CD4-positive, alpha-beta T cell (primary cell): Measurements from ENCODE around the gene CHORDC1. TPM values are rescaled to one million over a fixed set of nuclear protein-coding genes. Genes with fewer than 3 reads are reported as not detected.

Source experiments
- ATAC-seq: fragments of 200-7000 bp; cut with Tn5 transposase; one replicate; pipeline ENCODE4 v1.10.0; 2022; ENCODE audit warnings: mild to moderate bottlenecking; ENCODE audit not compliant: poor library complexity
- CTCF ChIA-PET: fragments of 350-600 bp; sonication (Branson Sonifier 250); formaldehyde crosslinking; loops from one replicate; lab custom pipeline; 2021; ENCODE audit warnings: antibody characterized with exemption, inconsistent platforms; lab: Charles Lee
- POLR2A ChIA-PET: fragments of 350-600 bp; sonication (Branson Sonifier 250); formaldehyde crosslinking; loops from one replicate; lab custom pipeline; 2021; ENCODE audit warnings: antibody characterized with exemption, inconsistent platforms; lab: Charles Lee
- DNase-seq, 14 experiments: peaks; one replicate each; pipeline ENCODE4 v3.0.0-alpha.2; 2013 to 2020; ENCODE audit warnings: mixed read lengths in 2 of 14
- H3K27ac ChIP-seq, 2 donors: one replicate each; pipeline versions ENCODE4 v1.5.1 to v1.7.0; 2013; ENCODE audit warnings: low read length in 2 of 2, low read depth in 1 of 2, mild to moderate bottlenecking in 1 of 2
- H3K27me3 ChIP-seq, 2 experiments: 1 replicate in 1 of 2; 2 replicates in 1 of 2; pipeline versions ENCODE4 v1.6.1 to v1.7.0; 2013; ENCODE audit warnings: low read length in 2 of 2, control low read depth in 1 of 2, mild to moderate bottlenecking in 1 of 2, moderate library complexity in 1 of 2; ENCODE audit not compliant: insufficient read depth in 2 of 2, control insufficient read depth in 1 of 2
- H3K36me3 ChIP-seq: one replicate; pipeline ENCODE4 v1.6.1; 2013; ENCODE audit warnings: low read length, control low read depth; ENCODE audit not compliant: insufficient read depth
- H3K4me1 ChIP-seq: one replicate; pipeline ENCODE4 v1.6.1; 2013; ENCODE audit warnings: low read length, control low read depth; ENCODE audit not compliant: insufficient read depth
- H3K4me3 ChIP-seq: one replicate; pipeline ENCODE4 v1.5.1; 2013; ENCODE audit warnings: mild to moderate bottlenecking, low read length, moderate library complexity
- H3K9me3 ChIP-seq, 2 experiments: 1 replicate in 1 of 2; 2 replicates in 1 of 2; pipeline versions ENCODE4 v1.6.1 to v1.7.0; 2013; ENCODE audit warnings: low read length in 2 of 2, mild to moderate bottlenecking in 2 of 2, control low read depth in 1 of 2, moderate library complexity in 1 of 2; ENCODE audit not compliant: control insufficient read depth in 1 of 2, insufficient read depth in 1 of 2
- H3K27ac Mint-ChIP-seq: one replicate; pipeline ENCODE4 v1.8.0; 2020; ENCODE audit warnings: mixed read lengths
- H3K27me3 Mint-ChIP-seq: one replicate; pipeline ENCODE4 v1.8.0; 2021; ENCODE audit warnings: mixed read lengths
- H3K36me3 Mint-ChIP-seq: one replicate; pipeline ENCODE4 v1.8.0; 2021; ENCODE audit warnings: low read depth, mixed read lengths
- H3K4me1 Mint-ChIP-seq: one replicate; pipeline ENCODE4 v1.8.0; 2021; ENCODE audit warnings: low read depth, mixed read lengths
- H3K4me3 Mint-ChIP-seq: one replicate; pipeline ENCODE4 v1.8.0; 2020; ENCODE audit warnings: mild to moderate bottlenecking, mixed read lengths
- H3K9me3 Mint-ChIP-seq: one replicate; pipeline ENCODE4 v1.8.0; 2020; ENCODE audit warnings: mixed read lengths
- intact Hi-C, 2 experiments: fragments of 100-400 bp; cut with DNase I in 1 of 2; cut with micrococcal nuclease in 1 of 2; formaldehyde crosslinking; loops; one replicate each; pipeline versions ENCODE4 v1.15.1 to v1.9.0; 2023 to 2025; cut with DNase I, micrococcal nuclease
- total RNA-seq, 174 experiments: library from RNA in 2 of 174; stranded (reverse) in 2 of 174; gene quantifications; one replicate each; pipeline ENCODE4 v1.2.3 and lab custom pipeline; 2021 to 2026
- TF ChIP-seq, protein P1 (sequence below): fragments of 200-600 bp; IDR thresholded peaks from one replicate; pipeline ENCODE4 v1.8.0; 2022; ENCODE audit warnings: antibody characterized with exemption, mild to moderate bottlenecking

Gene CHORDC1
- total RNA-seq, 2 experiments from 2014 or later: 64.6 to 65.9 TPM

- H3K27me3 Mint-ChIP-seq: no peaks in the 10 kb centered on the region
- ChIA-PET POLR2A (no interaction called here), CTCF (no interaction called here)
- no peaks in the 10 kb centered on the region for H3K27me3 ChIP-seq
- H3K36me3 Mint-ChIP-seq: no peaks in the 10 kb centered on the region
- no peak overlapping the region for H3K27ac ChIP-seq
- H3K4me1 ChIP-seq: no peaks in the 10 kb centered on the region
- DNase-seq (no peak), ATAC-seq (no peak)
- H3K27ac Mint-ChIP-seq: no peak overlapping the region
- peaks cover 4% of the 10 kb centered on the region for H3K4me1 Mint-ChIP-seq
- no peak overlapping the region for H3K4me3 ChIP-seq
- TF ChIP-seq, protein P1, sequence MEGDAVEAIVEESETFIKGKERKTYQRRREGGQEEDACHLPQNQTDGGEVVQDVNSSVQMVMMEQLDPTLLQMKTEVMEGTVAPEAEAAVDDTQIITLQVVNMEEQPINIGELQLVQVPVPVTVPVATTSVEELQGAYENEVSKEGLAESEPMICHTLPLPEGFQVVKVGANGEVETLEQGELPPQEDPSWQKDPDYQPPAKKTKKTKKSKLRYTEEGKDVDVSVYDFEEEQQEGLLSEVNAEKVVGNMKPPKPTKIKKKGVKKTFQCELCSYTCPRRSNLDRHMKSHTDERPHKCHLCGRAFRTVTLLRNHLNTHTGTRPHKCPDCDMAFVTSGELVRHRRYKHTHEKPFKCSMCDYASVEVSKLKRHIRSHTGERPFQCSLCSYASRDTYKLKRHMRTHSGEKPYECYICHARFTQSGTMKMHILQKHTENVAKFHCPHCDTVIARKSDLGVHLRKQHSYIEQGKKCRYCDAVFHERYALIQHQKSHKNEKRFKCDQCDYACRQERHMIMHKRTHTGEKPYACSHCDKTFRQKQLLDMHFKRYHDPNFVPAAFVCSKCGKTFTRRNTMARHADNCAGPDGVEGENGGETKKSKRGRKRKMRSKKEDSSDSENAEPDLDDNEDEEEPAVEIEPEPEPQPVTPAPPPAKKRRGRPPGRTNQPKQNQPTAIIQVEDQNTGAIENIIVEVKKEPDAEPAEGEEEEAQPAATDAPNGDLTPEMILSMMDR: no peak
- no peak overlapping the region for H3K4me3 Mint-ChIP-seq
- no peaks in the 10 kb centered on the region for H3K36me3 ChIP-seq
- no peaks in the 10 kb centered on the region for H3K9me3 ChIP-seq
- H3K9me3 Mint-ChIP-seq: no peaks in the 10 kb centered on the region
- intact Hi-C loops: no loop called here
These were observed 6.9 kb upstream of the CHORDC1 start for GRCh38 chr11:90229791-90230190.

DNA sequence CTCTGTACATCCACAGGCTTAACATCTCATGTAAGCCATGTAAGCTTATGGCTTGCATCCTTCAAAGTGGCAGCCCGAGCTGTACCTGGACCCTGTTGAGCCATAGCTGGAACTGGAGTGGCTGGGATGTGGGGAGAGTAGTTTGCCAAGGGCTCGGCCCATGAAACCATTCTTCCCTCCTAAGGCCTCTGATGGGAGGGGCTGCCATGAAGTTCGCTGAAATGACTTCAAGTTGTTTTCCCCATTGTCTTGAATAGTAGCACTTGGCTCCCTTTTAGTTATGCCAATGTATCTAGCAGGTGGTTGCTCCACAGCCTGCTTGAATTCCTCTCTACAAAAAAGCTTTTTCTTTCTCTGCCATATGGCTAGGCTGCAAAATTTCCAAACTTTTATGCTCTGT, 5.2 kb upstream of the CHORDC1 start:
- Histone ChIP-seq H3K9me3 (no peaks in the 10 kb centered on the region), H3K27ac (no peak overlapping the region), H3K4me3 (no peak overlapping the region), H3K36me3 (no peaks in the 10 kb centered on the region), H3K27me3 (no peaks in the 10 kb centered on the region), H3K4me1 (no peaks in the 10 kb centered on the region)
- TF ChIP-seq, protein P1: no peak
- DNase-seq: no peak
- Mint-ChIP-seq H3K27me3 (no peaks in the 10 kb centered on the region), H3K4me1 (peaks cover 16% of the 10 kb centered on the region), H3K36me3 (peaks cover 7% of the 10 kb centered on the region), H3K9me3 (no peaks in the 10 kb centered on the region), H3K4me3 (peak overlapping the region; percentile 21), H3K27ac (no peak overlapping the region)
- POLR2A ChIA-PET: no interaction called here
- intact Hi-C loops: no loop called here
- CTCF ChIA-PET: interaction anchor here (1.1 kb wide), 1 partner anchor 23 kb away, joined by 3 read pairs; no protein-coding TSS in a partner anchor
- no peak for ATAC-seq

DNA sequence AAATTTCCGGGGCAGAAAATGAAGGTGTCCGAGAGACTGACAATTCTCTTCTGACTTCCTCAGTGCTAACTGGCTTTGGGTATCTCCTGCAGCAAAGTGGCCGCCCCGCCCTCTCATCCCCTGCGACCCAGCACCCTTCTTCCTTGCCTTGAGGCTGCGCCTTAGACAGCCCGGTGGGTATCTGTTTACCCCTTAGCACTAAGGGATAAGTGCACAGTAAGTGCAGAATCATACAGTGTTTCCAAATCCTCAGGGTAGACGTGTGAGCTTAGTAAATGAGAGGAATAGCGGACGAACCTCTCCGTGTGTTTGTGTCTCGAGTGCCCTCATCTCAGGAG, 368 bp upstream of the CHORDC1 start:
- Mint-ChIP-seq H3K4me1 (peaks cover 60% of the 10 kb centered on the region), H3K27ac (peak overlapping the region; percentile 89), H3K36me3 (peaks cover 17% of the 10 kb centered on the region), H3K27me3 (no peaks in the 10 kb centered on the region), H3K9me3 (no peaks in the 10 kb centered on the region), H3K4me3 (peak overlapping the region; percentile 98)
- TF ChIP-seq, protein P1: no peak
- no peaks in the 10 kb centered on the region for H3K27me3 ChIP-seq
- peaks cover 23% of the 10 kb centered on the region for H3K4me1 ChIP-seq
- peak overlapping the region; percentile 86 for H3K4me3 ChIP-seq
- H3K27ac ChIP-seq: peak overlapping the region; percentile 76 to 88
- CTCF ChIA-PET: interaction anchor here (0.9 to 1.2 kb wide), 2 partner anchors 18 kb away, joined by 4 read pairs; no protein-coding TSS in a partner anchor
- H3K36me3 ChIP-seq: no peaks in the 10 kb centered on the region
- intact Hi-C loops: no loop called here
- POLR2A ChIA-PET: interaction anchor here (0.9 to 1.7 kb wide), 4 partner anchors 9 to 34 kb away, joined by 3 to 5 read pairs (median 4); no protein-coding TSS in a partner anchor
- no peaks in the 10 kb centered on the region for H3K9me3 ChIP-seq
- DNase-seq (no peak), ATAC-seq (peak; percentile 73)
